Measurements from ENCODE around the gene TMSB10.

DNA sequence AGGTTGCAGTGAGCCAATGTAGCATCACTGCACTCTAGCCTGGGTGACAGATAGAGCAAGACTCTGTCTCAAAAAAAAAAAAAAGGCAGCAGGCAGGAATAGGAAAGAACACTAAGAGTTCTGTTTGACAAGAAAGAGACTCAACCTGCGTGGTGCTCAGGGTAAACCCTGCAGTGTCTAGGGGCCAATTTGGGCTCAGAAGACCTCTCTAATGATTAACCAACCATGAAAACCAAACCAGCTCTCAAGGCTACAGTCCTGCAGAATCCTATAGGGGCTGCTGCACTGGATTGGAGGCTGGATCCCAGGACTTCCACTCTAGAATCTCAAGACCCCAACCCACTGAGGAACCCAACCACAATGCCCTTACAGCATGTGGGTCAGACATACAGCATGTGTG, 27.0 kb upstream of the TMSB10 start:
- TF ChIP-seq, protein P1, sequence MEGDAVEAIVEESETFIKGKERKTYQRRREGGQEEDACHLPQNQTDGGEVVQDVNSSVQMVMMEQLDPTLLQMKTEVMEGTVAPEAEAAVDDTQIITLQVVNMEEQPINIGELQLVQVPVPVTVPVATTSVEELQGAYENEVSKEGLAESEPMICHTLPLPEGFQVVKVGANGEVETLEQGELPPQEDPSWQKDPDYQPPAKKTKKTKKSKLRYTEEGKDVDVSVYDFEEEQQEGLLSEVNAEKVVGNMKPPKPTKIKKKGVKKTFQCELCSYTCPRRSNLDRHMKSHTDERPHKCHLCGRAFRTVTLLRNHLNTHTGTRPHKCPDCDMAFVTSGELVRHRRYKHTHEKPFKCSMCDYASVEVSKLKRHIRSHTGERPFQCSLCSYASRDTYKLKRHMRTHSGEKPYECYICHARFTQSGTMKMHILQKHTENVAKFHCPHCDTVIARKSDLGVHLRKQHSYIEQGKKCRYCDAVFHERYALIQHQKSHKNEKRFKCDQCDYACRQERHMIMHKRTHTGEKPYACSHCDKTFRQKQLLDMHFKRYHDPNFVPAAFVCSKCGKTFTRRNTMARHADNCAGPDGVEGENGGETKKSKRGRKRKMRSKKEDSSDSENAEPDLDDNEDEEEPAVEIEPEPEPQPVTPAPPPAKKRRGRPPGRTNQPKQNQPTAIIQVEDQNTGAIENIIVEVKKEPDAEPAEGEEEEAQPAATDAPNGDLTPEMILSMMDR (IDR thresholded peaks at IDR 0.05; ENCODE audit: insufficient read depth, low read length, poor library complexity, severe bottlenecking) = no peak
- TF ChIP-seq EZH2phosphoT487 (conservative IDR thresholded peaks at IDR 0.05; ENCODE audit: low read length) = no peak
